Gastrocnemius medialis (tissue), 4 donors: ENCODE data around the gene SORBS2. TPM values are rescaled to one million over a fixed set of nuclear protein-coding genes. Genes with fewer than 3 reads are reported as not detected.

Experiments
- ATAC-seq, 2 donors: fragments of 150-250 bp; one replicate each; pipeline ENCODE4 v1.9.1; 2016
- DNase-seq, 2 donors: peaks; one replicate each; pipeline ENCODE4 v3.0.0-alpha.2; 2019
- H3K27ac ChIP-seq, 4 donors: fragments of 200-600 bp; sonication (generic); 1 replicate in 1 of 4; 2 replicates in 3 of 4; pipeline ENCODE4 v1.5.1; 2016 to 2018; ENCODE audit warnings: mild to moderate bottlenecking in 2 of 4, moderate library complexity in 1 of 4
- H3K27me3 ChIP-seq, 3 donors: fragments of 200-600 bp; sonication (generic) in 2 of 3; 1 replicate in 1 of 3; 2 replicates in 2 of 3; pipeline versions ENCODE4 v1.5.1 to v1.6.0; 2016 to 2019; ENCODE audit warnings: mild to moderate bottlenecking in 1 of 3, moderate library complexity in 1 of 3
- H3K36me3 ChIP-seq, 2 donors: fragments of 200-600 bp; sonication (generic) in 1 of 2; one replicate each; pipeline ENCODE4 v1.5.1; 2017 to 2018
- H3K4me1 ChIP-seq, 2 donors: fragments of 200-600 bp; sonication (generic) in 1 of 2; one replicate each; pipeline ENCODE4 v1.5.1; 2016 to 2017; ENCODE audit warnings: mild to moderate bottlenecking in 2 of 2
- H3K4me3 ChIP-seq, 4 donors: fragments of 200-600 bp; sonication (generic) in 3 of 4; 1 replicate in 1 of 4; 2 replicates in 3 of 4; pipeline ENCODE4 v1.5.1; 2016 to 2019; ENCODE audit warnings: mild to moderate bottlenecking in 2 of 4
- H3K9me3 ChIP-seq, 3 donors: fragments of 200-600 bp; sonication (generic) in 2 of 3; 1 replicate in 1 of 3; 2 replicates in 2 of 3; pipeline ENCODE4 v1.5.1; 2016 to 2019
- POLR2A ChIP-seq, 2 donors: fragments of 450-650 bp; IDR thresholded peaks; one replicate each; pipeline ENCODE4 v1.6.1; 2017; ENCODE audit warnings: antibody characterized with exemption in 2 of 2, mild to moderate bottlenecking in 2 of 2, moderate library complexity in 2 of 2
- in situ Hi-C, 4 donors: fragments of 200-750 bp; cut with MboI; loops; one replicate each; pipeline versions ENCODE4 v1.15.0 to v1.8.0; 2017; ENCODE audit warnings: low sequenced_read_pairs in 4 of 4
- intact Hi-C: fragments of 100-400 bp; cut with DNase I; formaldehyde crosslinking; loops from one replicate; pipeline ENCODE4 v1.15.1; 2023; ENCODE audit warnings: low total_unique reads
- total RNA-seq, 4 donors: library from RNA; depleted of rRNA; stranded (reverse); fragments of >200 nt; gene quantifications; one replicate each; pipeline versions ENCODE4 v1.1.0 to v1.2.3, GENCODE V29; 2016
- TF ChIP-seq, protein P1 (sequence below), 5 experiments: fragments of 450-650 bp in 3 of 5; fragments of 200-600 bp in 2 of 5; sonication (generic) in 2 of 5; IDR thresholded peaks in 4 of 5; conservative IDR thresholded peaks in 1 of 5; 1 replicate in 4 of 5; 2 replicates in 1 of 5; pipeline ENCODE4 v1.5.1; 2016 to 2019; ENCODE audit warnings: antibody characterized with exemption in 5 of 5, mild to moderate bottlenecking in 3 of 5, moderate library complexity in 3 of 5

The SORBS2 gene
- total RNA-seq, 4 donors from 2014 or later: 15.3 to 64.5 (median 17.4) TPM

GRCh38 chr4:185554365-185555126 is 257.4 kb downstream of the SORBS2 start:
- no peak for TF ChIP-seq POLR2A (IDR thresholded peaks at IDR 0.05)
- TF ChIP-seq, protein P1, sequence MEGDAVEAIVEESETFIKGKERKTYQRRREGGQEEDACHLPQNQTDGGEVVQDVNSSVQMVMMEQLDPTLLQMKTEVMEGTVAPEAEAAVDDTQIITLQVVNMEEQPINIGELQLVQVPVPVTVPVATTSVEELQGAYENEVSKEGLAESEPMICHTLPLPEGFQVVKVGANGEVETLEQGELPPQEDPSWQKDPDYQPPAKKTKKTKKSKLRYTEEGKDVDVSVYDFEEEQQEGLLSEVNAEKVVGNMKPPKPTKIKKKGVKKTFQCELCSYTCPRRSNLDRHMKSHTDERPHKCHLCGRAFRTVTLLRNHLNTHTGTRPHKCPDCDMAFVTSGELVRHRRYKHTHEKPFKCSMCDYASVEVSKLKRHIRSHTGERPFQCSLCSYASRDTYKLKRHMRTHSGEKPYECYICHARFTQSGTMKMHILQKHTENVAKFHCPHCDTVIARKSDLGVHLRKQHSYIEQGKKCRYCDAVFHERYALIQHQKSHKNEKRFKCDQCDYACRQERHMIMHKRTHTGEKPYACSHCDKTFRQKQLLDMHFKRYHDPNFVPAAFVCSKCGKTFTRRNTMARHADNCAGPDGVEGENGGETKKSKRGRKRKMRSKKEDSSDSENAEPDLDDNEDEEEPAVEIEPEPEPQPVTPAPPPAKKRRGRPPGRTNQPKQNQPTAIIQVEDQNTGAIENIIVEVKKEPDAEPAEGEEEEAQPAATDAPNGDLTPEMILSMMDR (IDR thresholded peaks at IDR 0.05 in 4 of 5, conservative IDR thresholded peaks at IDR 0.05 in 1 of 5): no peak
- DNase-seq (no peak), ATAC-seq (no peak)
- Histone ChIP-seq H3K9me3 (no peaks in the 10 kb centered on the region), H3K36me3 (no peaks in the 10 kb centered on the region), H3K27ac (no peak overlapping the region), H3K4me1 (peaks cover 5 to 7% of the 10 kb centered on the region in 2 donors), H3K27me3 (no peaks in the 10 kb centered on the region), H3K4me3 (no peak overlapping the region)
- intact Hi-C loops: no loop called here
- in situ Hi-C loops: no loop called here

DNA sequence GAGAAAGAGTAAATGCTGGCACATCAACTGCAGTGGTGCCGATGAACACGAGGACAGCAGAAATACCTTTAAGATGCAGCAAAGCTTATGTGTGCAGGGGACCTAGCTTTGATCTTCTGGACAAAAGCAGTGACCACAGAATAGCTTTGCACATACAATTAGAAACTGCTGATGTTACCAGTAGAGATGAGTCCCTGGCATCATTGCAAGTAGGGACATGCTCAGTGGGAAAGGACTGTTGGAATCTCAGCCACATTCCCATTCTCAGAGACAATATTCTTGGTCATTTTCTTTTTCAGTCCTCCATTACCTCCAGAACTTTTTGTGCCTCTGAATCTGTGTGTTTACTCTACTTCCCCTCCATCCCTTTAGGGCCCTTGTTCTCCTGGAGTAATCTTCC is 259.7 kb downstream of the SORBS2 start:
- no peak for DNase-seq
- no peak for ATAC-seq
- Histone ChIP-seq H3K4me3 (no peak overlapping the region), H3K27ac (no peak overlapping the region), H3K27me3 (no peaks in the 10 kb centered on the region), H3K9me3 (no peaks in the 10 kb centered on the region), H3K36me3 (no peaks in the 10 kb centered on the region), H3K4me1 (no peaks in the 10 kb centered on the region)
- TF ChIP-seq, protein P1 (IDR thresholded peaks at IDR 0.05 in 4 of 5, conservative IDR thresholded peaks at IDR 0.05 in 1 of 5): no peak
- TF ChIP-seq POLR2A (IDR thresholded peaks at IDR 0.05): no peak
- in situ Hi-C loops (no loop called here), intact Hi-C loops (no loop called here)

DNA sequence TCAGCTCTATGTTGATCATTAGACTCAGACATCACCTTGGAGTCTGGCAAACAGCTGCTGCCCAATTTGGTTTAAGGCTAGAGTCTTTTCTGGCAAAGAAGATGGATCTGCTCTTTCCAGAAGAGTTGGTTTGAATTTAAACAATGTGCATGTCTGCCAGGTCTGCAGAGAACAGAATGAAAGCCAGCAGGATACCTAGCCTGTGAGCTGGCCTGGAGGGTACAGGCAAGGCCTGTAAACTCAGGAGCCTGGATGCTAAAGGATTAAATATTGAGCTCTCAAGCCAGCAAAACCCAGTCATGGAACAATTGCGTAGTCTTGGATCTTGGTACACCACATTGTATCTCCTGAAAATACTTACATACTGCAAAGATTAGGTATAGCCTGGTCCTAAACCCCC is 261.1 kb downstream of the SORBS2 start:
- intact Hi-C loops (no loop called here), in situ Hi-C loops (no loop called here)
- no peak overlapping the region for H3K4me3 ChIP-seq
- no peak overlapping the region for H3K27ac ChIP-seq
- TF ChIP-seq, protein P1 (IDR thresholded peaks at IDR 0.05 in 4 of 5, conservative IDR thresholded peaks at IDR 0.05 in 1 of 5): no peak
- TF ChIP-seq POLR2A (IDR thresholded peaks at IDR 0.05): no peak
- H3K36me3 ChIP-seq: no peaks in the 10 kb centered on the region
- ATAC-seq (no peak), DNase-seq (no peak)
- H3K27me3 ChIP-seq: no peaks in the 10 kb centered on the region
- H3K9me3 ChIP-seq: no peaks in the 10 kb centered on the region
- no peaks in the 10 kb centered on the region for H3K4me1 ChIP-seq

DNA sequence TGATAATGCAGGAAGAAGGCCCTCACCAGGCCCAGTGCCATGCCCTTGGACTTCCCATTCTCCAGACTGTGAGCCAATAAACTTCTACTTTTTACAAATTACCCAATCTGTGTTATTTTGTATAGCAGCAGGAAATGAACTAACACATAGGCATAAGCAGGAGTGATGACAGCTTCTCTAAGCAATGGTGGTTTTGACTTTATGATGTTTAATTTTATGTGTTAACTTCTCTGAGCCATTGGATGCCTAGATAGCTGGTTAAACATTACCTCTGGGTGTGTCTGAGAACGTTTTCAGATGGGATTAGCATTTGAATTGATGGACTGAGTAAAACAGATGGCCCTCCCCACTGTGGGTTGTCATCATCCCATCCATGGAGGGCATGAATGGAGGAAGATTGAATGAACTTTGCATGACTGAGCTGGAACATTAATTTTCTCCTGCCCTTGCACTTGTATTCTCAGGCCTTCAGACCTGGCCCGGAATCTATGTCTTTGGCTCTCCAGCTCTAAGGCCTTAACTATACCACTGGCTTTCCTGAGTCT is 262.8 kb downstream of the SORBS2 start:
- in situ Hi-C loops (no loop called here), intact Hi-C loops (no loop called here)
- TF ChIP-seq, protein P1 (IDR thresholded peaks at IDR 0.05 in 4 of 5, conservative IDR thresholded peaks at IDR 0.05 in 1 of 5): no peak
- no peak for TF ChIP-seq POLR2A (IDR thresholded peaks at IDR 0.05)
- Histone ChIP-seq H3K36me3 (no peaks in the 10 kb centered on the region), H3K4me1 (no peaks in the 10 kb centered on the region), H3K9me3 (no peaks in the 10 kb centered on the region), H3K27ac (no peak overlapping the region), H3K27me3 (no peaks in the 10 kb centered on the region), H3K4me3 (no peak overlapping the region)
- no peak for DNase-seq
- no peak for ATAC-seq
